RWPE1 (cell line): ENCODE data around the gene SPRED2.

ENCODE experiments used
- CTCF ChIA-PET: fragments of 350-600 bp; sonication (Branson Sonifier 250); formaldehyde crosslinking; extraction: SDS; loops from one replicate; lab custom pipeline; 2021; lab: Yijun Ruan, JAX
- POLR2A ChIA-PET: fragments of 400-600 bp; formaldehyde crosslinking; extraction: SDS; loops from one replicate; lab custom pipeline; 2020; ENCODE audit warnings: antibody characterized with exemption; ENCODE audit not compliant: low non-redundant PET; lab: Yijun Ruan, JAX
- DNase-seq: peaks from one replicate; pipeline ENCODE4 v3.0.0; 2012; ENCODE audit warnings: low spot score
- H3K27ac ChIP-seq: fragments of 450-650 bp; 2 replicates; pipeline ENCODE4 v1.5.1; 2017
- CTCF ChIP-seq: fragments of 450-650 bp; conservative IDR thresholded peaks from 2 replicates; pipeline ENCODE4 v1.5.1; 2017; ENCODE audit warnings: low read depth, mild to moderate bottlenecking

The SPRED2 gene

GRCh38 chr2:65378290-65378689, 54.1 kb downstream of the SPRED2 start:
- no peak overlapping the region for H3K27ac ChIP-seq
- TF ChIP-seq CTCF: no peak
- CTCF ChIA-PET: interaction anchor here (1.2 to 1.4 kb wide), 2 partner anchors 11 to 113 kb away, joined by 3 to 4 read pairs; no protein-coding TSS in a partner anchor
- DNase-seq: no peak
- POLR2A ChIA-PET: no interaction called here

GRCh38 chr2:65377556-65378192, 54.7 kb downstream of the SPRED2 start:
- TF ChIP-seq CTCF: no peak
- ChIA-PET CTCF (interaction anchor here (0.8 to 1.4 kb wide), 2 partner anchors 11 to 48 kb away, joined by 3 read pairs; no protein-coding TSS in a partner anchor), POLR2A (no interaction called here)
- H3K27ac ChIP-seq: peak overlapping the region; percentile 73
- DNase-seq: peak; percentile 65

- no peak overlapping the region for H3K27ac ChIP-seq
- ChIA-PET CTCF (no interaction called here), POLR2A (no interaction called here)
- TF ChIP-seq CTCF: no peak
- no peak for DNase-seq
Measured at GRCh38 chr2:65375723-65376122, 56.7 kb downstream of the SPRED2 start.

- H3K27ac ChIP-seq: peak overlapping the region; percentile 26; the same call in 1 of the 2 replicates
- DNase-seq: no peak
- ChIA-PET CTCF (interaction anchor here (1.1 kb wide), 1 partner anchor 13 kb away, joined by 3 read pairs; no protein-coding TSS in a partner anchor), POLR2A (no interaction called here)
- TF ChIP-seq CTCF: no peak
Measured at GRCh38 chr2:65374999-65375398, 57.4 kb downstream of the SPRED2 start.

- POLR2A ChIA-PET: interaction anchor here (0.6 kb wide), 1 partner anchor 147 kb away, joined by 3 read pairs; the partner anchor contains the start of gene ACTR2
- no peak for DNase-seq
- H3K27ac ChIP-seq: peak overlapping the region; percentile 26; the same call in 1 of the 2 replicates
- no peak for TF ChIP-seq CTCF
- CTCF ChIA-PET: interaction anchor here (0.5 to 1.1 kb wide), 3 partner anchors 13 to 23 kb away, joined by 3 to 5 read pairs (median 3); no protein-coding TSS in a partner anchor
Measured at GRCh38 chr2:65374575-65374974, 57.8 kb downstream of the SPRED2 start.

- TF ChIP-seq CTCF: no peak
- ChIA-PET CTCF (interaction anchor here (0.7 to 0.9 kb wide), 2 partner anchors 38 to 1273 kb away, joined by 3 read pairs; no protein-coding TSS in a partner anchor), POLR2A (interaction anchor here (0.6 kb wide), 1 partner anchor 59 kb away, joined by 4 read pairs; the partner anchor contains the start of gene SPRED2)
- no peak for DNase-seq
- no peak overlapping the region for H3K27ac ChIP-seq
Measured at GRCh38 chr2:65373365-65373918, 59.0 kb downstream of the SPRED2 start.
